WTC11 (cell line): ENCODE results near the gene SLC26A11.

Experiments used
- NR3C1 ChIP-seq: sonication (generic); formaldehyde crosslinking; conservative IDR thresholded peaks from 2 replicates; pipeline ENCODE4 v1.8.1; 2023; ENCODE audit warnings: low read depth, mild to moderate bottlenecking, missing genetic modification reagents
- TF ChIP-seq, protein P1 (sequence below): sonication (generic); formaldehyde crosslinking; IDR thresholded peaks from 2 replicates; pipeline ENCODE4 v1.8.0; 2022; ENCODE audit warnings: mild to moderate bottlenecking, missing genetic modification reagents

DNA sequence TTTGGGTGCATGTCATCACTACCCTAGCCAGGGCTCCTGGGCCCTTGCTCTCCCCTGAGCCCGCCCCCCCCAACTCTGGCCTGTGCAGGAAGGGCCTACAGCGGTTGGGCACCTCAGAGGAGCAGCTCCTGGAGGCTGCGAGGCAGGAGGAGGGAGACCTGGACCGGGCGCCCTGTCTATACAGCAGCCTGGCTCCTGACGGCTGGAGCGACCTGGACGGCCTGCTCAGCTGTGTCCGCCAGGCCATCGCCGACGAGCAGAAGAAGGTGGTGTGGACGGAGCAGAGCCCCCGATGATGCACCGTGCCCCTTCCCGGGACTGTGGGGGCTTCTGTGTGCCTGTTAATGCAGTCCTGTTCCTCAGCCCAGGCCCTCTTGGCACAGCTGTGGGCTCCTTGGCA, 12.2 kb upstream of the SLC26A11 start:
- TF ChIP-seq NR3C1 (CRISPR knock-in tag), result no peak
- TF ChIP-seq, protein P1, sequence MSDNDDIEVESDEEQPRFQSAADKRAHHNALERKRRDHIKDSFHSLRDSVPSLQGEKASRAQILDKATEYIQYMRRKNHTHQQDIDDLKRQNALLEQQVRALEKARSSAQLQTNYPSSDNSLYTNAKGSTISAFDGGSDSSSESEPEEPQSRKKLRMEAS (CRISPR knock-in tag), result no peak
